HepG2 (cell line): ENCODE results near the gene DSTN. TPM values are rescaled to one million over a fixed set of nuclear protein-coding genes. Genes with fewer than 3 reads are reported as not detected.

Source experiments
- ARID5B ChIP-seq: IDR thresholded peaks from 2 replicates; pipeline ENCODE4 v1.4.0; 2020; ENCODE audit warnings: mild to moderate bottlenecking, missing genetic modification reagents
- CEBPG ChIP-seq: IDR thresholded peaks from 2 replicates; pipeline ENCODE4 v1.6.1; 2016
- HIVEP1 ChIP-seq: sonication (generic); formaldehyde crosslinking; IDR thresholded peaks from 2 replicates; pipeline ENCODE4 v1.4.0; 2020; ENCODE audit warnings: mild to moderate bottlenecking, missing genetic modification reagents
- JUND ChIP-seq: sonication (generic); formaldehyde crosslinking; IDR thresholded peaks from 2 replicates; pipeline ENCODE4 v1.8.0; 2022; ENCODE audit warnings: mild to moderate bottlenecking, missing genetic modification reagents
- MIXL1 ChIP-seq: IDR thresholded peaks from 2 replicates; pipeline ENCODE4 v1.6.1; 2016
- NONO ChIP-seq, 2 experiments: fragments of 450-650 bp in 1 of 2; sonication (generic) in 1 of 2; formaldehyde crosslinking in 1 of 2; IDR thresholded peaks in 1 of 2; conservative IDR thresholded peaks in 1 of 2; 2 replicates each; pipeline versions ENCODE4 v1.6.1 to v1.8.0; 2017 to 2022; ENCODE audit warnings: mild to moderate bottlenecking in 1 of 2, missing genetic modification reagents in 1 of 2, moderate library complexity in 1 of 2
- RXRA ChIP-seq: sonication (generic); formaldehyde crosslinking; IDR thresholded peaks from 2 replicates; pipeline ENCODE4 v1.5.1; 2020; ENCODE audit warnings: missing genetic modification reagents
- SMARCC2 ChIP-seq: fragments of 450-650 bp; IDR thresholded peaks from 2 replicates; pipeline ENCODE4 v1.6.1; 2017; ENCODE audit warnings: antibody characterized with exemption, mild to moderate bottlenecking
- STAT6 ChIP-seq: sonication (generic); formaldehyde crosslinking; IDR thresholded peaks from 2 replicates; pipeline ENCODE4 v1.4.0; 2020; ENCODE audit warnings: missing genetic modification reagents, mild to moderate bottlenecking, borderline replicate concordance
- TIGD3 ChIP-seq: sonication (generic); formaldehyde crosslinking; IDR thresholded peaks from 2 replicates; pipeline ENCODE4 v1.5.1; 2020; ENCODE audit warnings: mild to moderate bottlenecking, missing genetic modification reagents, borderline replicate concordance
- TOPORS ChIP-seq: sonication (generic); formaldehyde crosslinking; IDR thresholded peaks from 2 replicates; pipeline ENCODE4 v1.8.0; 2023; ENCODE audit warnings: mild to moderate bottlenecking, missing genetic modification reagents
- TRAFD1 ChIP-seq: sonication (generic); formaldehyde crosslinking; IDR thresholded peaks from 2 replicates; pipeline ENCODE4 v1.5.1; 2020; ENCODE audit warnings: missing genetic modification reagents, mild to moderate bottlenecking, borderline replicate concordance
- ZBTB3 ChIP-seq: sonication (generic); formaldehyde crosslinking; IDR thresholded peaks from 2 replicates; pipeline ENCODE4 v1.4.0; 2020; ENCODE audit warnings: low read depth, mild to moderate bottlenecking, moderate library complexity, missing genetic modification reagents, borderline replicate concordance
- ZBTB37 ChIP-seq: sonication (generic); formaldehyde crosslinking; IDR thresholded peaks from 2 replicates; pipeline ENCODE4 v1.4.0; 2020; ENCODE audit warnings: mild to moderate bottlenecking, missing genetic modification reagents
- ZMYM2 ChIP-seq: sonication (generic); formaldehyde crosslinking; IDR thresholded peaks from 2 replicates; pipeline ENCODE4 v1.8.0; 2022; ENCODE audit warnings: mild to moderate bottlenecking, missing genetic modification reagents
- ZMYM3 ChIP-seq: sonication (generic); formaldehyde crosslinking; IDR thresholded peaks from 2 replicates; pipeline ENCODE4 v1.5.1; 2020; ENCODE audit warnings: mild to moderate bottlenecking, missing genetic modification reagents
- ZNF326 ChIP-seq: sonication (generic); formaldehyde crosslinking; IDR thresholded peaks from 2 replicates; pipeline ENCODE4 v1.4.0; 2020; ENCODE audit warnings: missing genetic modification reagents, borderline replicate concordance
- ZNF501 ChIP-seq: sonication (generic); formaldehyde crosslinking; IDR thresholded peaks from 2 replicates; pipeline ENCODE4 v1.5.1; 2020; ENCODE audit warnings: mild to moderate bottlenecking, moderate library complexity, missing genetic modification reagents
- polyA plus RNA-seq, 8 experiments: library from polyadenylated mRNA; depleted of rRNA in 3 of 8; stranded (reverse) in 7 of 8; unstranded in 1 of 8; fragments of >200 nt; fragmentation: Illumina TruSeq in 4 of 8; extraction: Trizol in 4 of 8; gene quantifications; 2 replicates each; pipeline versions ENCODE4 v1.2.1 to v1.2.3, GENCODE V29; 2011 to 2016; ENCODE audit warnings: low read depth in 4 of 8, missing spikeins in 1 of 8, mixed read lengths in 1 of 8; ENCODE audit not compliant: insufficient read depth in 1 of 8
- total RNA-seq, 5 experiments: library from RNA; depleted of rRNA; stranded (reverse); fragments of >200 nt; fragmentation: Illumina TruSeq; extraction: Trizol; gene quantifications; 2 replicates each; pipeline ENCODE4 v1.2.3, GENCODE V29; 2016; ENCODE audit warnings: low read depth in 1 of 5

The DSTN gene
- total and polyA plus RNA-seq, 2 of the 13 experiments (the other 11 are each of a cell fraction or from before 2014, with no cell fraction given), result 27.6 to 106 TPM

- no peak for TF ChIP-seq STAT6 (CRISPR knock-in tag)
- TF ChIP-seq ZMYM2 (CRISPR knock-in tag), result peak; percentile 90
- TF ChIP-seq ZMYM3 (CRISPR knock-in tag), result peak; percentile 96
- 0 out of 2 replicates have a peak, but pooled peaks have one; percentile 32 for TF ChIP-seq ZNF501 (CRISPR knock-in tag)
- TF ChIP-seq ZBTB3 (CRISPR knock-in tag), result 0 out of 2 replicates have a peak, but pooled peaks have one; percentile 26
- no peak for TF ChIP-seq NONO (IDR thresholded peaks at IDR 0.05)
- no peak for TF ChIP-seq NONO (CRISPR knock-in tag; conservative IDR thresholded peaks at IDR 0.05)
- peak; percentile 63; the same call in 1 of the 2 replicates for TF ChIP-seq MIXL1 (CRISPR knock-in tag)
- TF ChIP-seq JUND (CRISPR knock-in tag), result peak; percentile 68; the same call in 1 of the 2 replicates
- TF ChIP-seq ZNF326 (CRISPR knock-in tag), result no peak
- TF ChIP-seq TOPORS (CRISPR knock-in tag), result no peak
- no peak for TF ChIP-seq TIGD3
- TF ChIP-seq RXRA (CRISPR knock-in tag), result peak; percentile 49; the same call in 1 of the 2 replicates
- TF ChIP-seq ARID5B, result peak; percentile 93
- TF ChIP-seq HIVEP1 (CRISPR knock-in tag), result no peak
- TF ChIP-seq CEBPG (CRISPR knock-in tag), result peak; percentile 46; the same call in 1 of the 2 replicates
- TF ChIP-seq ZBTB37 (CRISPR knock-in tag), result no peak
- no peak for TF ChIP-seq SMARCC2
- no peak for TF ChIP-seq TRAFD1
These were observed 35.3 kb downstream of the DSTN start (continued) for GRCh38 chr20:17605131-17605660.
